22Rv1 (cell line): ENCODE data around the gene SEZ6.

ENCODE experiments used
- H3K27ac ChIP-seq: fragments of 450-650 bp; 2 replicates; pipeline ENCODE4 v1.5.1; 2017
- CTCF ChIP-seq: fragments of 450-650 bp; IDR thresholded peaks from 2 replicates; pipeline ENCODE4 v1.5.1; 2017; ENCODE audit warnings: mild to moderate bottlenecking
- ZFX ChIP-seq: fragments of 450-650 bp; IDR thresholded peaks from 2 replicates; pipeline ENCODE4 v1.6.1; 2017; ENCODE audit warnings: antibody characterized with exemption, borderline replicate concordance

SEZ6 gene

GRCh38 chr17:28972437-28972836 is 33.4 kb downstream of the SEZ6 start:
- no peak for TF ChIP-seq ZFX
- no peak for TF ChIP-seq CTCF
- H3K27ac ChIP-seq = no peak overlapping the region

GRCh38 chr17:28970879-28971278 is 35.0 kb downstream of the SEZ6 start:
- no peak overlapping the region for H3K27ac ChIP-seq
- TF ChIP-seq ZFX = no peak
- TF ChIP-seq CTCF = no peak

GRCh38 chr17:28969706-28970393 is 36.0 kb downstream of the SEZ6 start:
- TF ChIP-seq CTCF (no peak), ZFX (no peak)
- H3K27ac ChIP-seq = no peak overlapping the region

GRCh38 chr17:28968914-28969295 is 36.9 kb downstream of the SEZ6 start:
- TF ChIP-seq ZFX (no peak), CTCF (no peak)

GRCh38 chr17:28968231-28968913 is 37.5 kb downstream of the SEZ6 start:
- TF ChIP-seq ZFX (no peak), CTCF (no peak)
- H3K27ac ChIP-seq = no peak overlapping the region

More at GRCh38 chr17:28968914-28969295, 36.9 kb downstream of the SEZ6 start:
- H3K27ac ChIP-seq = no peak overlapping the region

- no peak overlapping the region for H3K27ac ChIP-seq
- TF ChIP-seq ZFX = no peak
- no peak for TF ChIP-seq CTCF
These were observed 38.4 kb downstream of the SEZ6 start for GRCh38 chr17:28967221-28968135.
